NCI-H748 (cell line): ENCODE measurements around the gene DDAH1.
A peak's percentile ranks its signal among the peaks of the same experiment; 100 is the strongest.

Experiments used
- DNase-seq: peaks from one replicate; lab custom pipeline; 2025; ENCODE audit not compliant: unreplicated experiment; lab: John Stamatoyannopoulos, UW

DDAH1 gene

DNA sequence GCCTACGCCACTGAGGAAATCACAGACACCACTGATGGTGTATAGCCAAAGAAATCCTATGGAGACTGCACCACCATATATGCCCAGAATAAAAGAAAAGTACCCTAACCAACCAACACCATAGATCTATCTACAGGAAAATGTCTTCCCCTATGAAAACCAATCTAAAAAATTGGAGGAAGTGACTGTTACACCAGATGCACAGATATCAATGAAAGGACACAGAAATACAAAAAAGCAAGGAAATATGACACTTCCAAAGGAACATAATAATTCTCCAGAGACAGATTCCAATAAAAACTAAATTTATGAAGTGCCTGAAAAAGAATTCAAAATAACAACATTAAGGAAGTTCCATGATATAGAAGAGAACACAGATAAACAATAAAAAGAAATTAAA is 131.8 kb downstream of the DDAH1 start:
- DNase-seq, result no peak

DNA sequence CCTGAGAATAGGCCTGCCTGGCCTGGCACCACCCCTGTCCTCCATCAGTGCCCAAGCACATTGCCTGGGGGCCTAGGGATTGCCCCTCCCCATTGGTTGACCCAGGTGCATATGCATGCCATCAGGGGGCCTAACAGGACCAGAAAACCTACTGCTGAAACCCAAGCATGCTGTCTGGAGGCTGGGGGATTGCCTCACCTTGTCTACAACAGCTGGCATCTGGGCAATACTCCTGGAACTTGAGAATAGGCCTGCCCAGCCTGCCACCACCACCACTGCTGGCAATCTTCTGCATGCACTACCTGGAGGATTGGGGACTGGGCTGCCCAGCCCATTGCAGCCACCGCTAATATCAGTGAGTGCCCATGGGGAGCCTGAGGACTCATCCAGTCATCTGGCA is 132.4 kb downstream of the DDAH1 start:
- DNase-seq, result no peak

DNA sequence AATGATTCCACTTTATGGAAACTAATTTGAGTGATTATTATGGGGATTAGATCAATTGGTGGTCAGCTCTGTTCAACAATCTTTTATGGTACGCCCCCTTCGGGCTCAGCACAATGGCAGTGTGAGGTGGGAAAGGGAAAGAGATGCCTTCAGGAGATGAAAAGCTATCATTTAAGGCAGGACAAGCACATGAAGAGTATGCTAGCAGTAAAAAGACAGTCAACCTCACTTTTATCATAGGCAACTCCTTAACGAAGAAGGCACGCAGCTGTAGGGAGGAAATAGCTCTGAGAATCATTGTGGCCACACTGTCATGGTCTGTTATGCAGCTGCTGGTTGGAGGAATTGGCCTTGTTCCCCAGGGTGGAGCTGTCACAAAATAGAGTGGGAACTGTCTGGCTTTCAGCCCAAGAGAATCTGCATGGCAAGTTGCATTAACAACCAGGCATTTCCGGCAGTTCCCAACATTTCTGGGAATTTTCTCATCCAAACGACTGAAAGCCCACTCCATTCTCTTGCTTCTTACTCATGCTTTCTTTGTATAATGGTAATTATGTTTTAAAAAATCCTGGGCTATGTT is 134.2 kb downstream of the DDAH1 start:
- DNase-seq, result no peak

DNA sequence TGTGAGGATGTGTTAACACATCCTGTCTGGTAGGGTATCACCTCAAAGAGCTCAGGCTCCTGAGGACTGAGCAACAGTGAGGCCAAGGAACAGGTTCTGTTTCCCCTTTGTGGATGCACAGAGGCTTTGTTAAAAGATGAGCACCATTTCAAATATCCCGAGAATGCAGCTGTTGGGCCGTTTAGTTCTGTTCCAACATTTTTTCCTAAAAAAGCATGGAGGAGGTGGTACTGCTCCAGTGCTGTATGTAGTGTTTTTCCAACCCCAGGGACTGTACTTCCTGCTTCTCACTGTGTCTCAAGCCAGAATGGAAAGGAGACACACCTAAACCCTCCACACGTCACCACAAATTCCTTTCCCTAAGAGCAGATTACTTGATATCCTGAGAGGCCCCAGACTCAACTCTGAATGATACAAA is 134.7 kb downstream of the DDAH1 start:
- no peak for DNase-seq

DNA sequence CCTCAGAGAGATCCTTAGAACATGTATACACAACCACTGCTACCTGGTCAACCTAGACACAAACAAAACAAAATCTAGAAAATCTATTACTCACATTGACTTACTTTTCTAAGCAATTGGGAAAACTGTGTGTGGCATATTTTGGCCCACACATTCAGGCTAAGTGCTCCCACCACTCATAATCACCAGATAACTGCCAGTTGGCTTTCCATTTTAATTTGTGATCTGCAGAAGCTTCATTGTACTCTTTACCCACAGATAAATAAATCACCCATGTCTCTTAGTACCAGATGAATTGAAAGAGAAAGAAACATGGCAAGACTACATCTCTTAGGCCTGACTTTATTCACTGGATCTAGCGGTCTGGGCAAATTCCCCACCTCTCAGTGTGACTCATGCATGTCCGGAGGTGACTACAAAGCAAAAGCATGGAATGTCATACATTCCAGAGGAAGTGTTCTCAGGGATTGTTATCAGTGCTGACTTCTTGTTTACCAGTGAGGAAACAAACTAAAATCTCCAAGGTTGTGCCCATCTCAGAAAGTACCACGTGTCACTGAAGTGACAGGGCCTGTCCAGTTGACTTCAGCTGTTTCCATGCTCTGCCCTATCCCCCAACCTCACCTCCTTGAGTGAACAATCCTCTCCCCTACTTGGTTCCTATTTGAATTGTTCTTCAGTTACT is 136.1 kb downstream of the DDAH1 start:
- DNase-seq, result no peak

DNA sequence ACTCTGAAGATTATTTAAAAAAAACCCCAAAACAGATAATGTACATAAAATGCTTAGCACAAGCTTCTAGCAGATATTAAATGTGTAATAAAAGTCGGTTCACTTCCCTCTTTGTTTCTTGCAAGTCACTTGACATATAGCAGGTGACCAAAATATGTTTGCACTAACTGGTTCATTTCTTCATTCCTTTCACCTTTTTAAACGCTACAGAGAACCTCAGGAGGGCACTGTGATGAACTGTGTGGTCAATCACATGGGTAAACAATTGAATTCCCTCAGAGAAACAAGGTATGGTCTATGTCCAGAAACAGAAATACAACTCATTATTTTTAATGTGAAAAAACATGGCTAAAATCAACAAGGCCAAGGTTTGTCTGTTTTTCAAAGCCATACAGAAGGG is 137.2 kb downstream of the DDAH1 start:
- no peak for DNase-seq

DNA sequence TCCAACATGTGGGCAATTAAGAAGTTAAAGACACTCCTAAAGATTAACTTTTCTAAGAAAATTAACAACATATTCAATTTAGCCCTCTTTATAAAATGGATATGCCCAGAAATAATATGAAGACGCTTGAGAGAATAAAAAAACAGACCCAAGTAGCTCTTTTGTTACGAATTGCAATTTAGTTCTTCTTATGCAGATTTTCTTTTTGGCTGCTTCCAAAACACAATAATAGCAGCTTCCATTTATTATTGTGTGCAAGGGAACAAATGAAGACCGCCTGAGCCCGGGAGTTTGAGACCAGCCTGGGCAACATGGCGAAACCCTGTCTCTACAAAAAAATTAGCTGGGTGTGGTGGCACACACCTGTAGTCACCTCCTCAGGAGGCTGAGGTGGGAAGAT is 138.1 kb downstream of the DDAH1 start:
- DNase-seq, result no peak

DNA sequence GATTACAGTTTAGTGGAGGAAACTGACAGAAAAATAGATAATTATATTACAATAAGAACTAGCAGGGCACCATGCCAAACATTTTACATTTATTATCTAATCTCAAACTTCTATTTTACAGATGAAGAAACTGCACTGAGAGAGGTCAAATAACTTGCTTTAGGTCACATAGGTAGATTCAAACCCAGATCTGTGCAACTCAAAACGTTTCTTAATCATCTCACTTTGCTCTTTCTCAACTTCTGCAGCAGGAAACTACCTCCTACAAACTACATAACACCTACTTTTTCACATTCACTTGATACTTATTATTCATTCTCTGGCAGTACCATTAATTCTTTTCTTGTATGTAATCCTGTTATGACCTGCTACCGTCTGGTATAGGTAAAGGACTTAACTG is 138.6 kb downstream of the DDAH1 start:
- no peak for DNase-seq

DNA sequence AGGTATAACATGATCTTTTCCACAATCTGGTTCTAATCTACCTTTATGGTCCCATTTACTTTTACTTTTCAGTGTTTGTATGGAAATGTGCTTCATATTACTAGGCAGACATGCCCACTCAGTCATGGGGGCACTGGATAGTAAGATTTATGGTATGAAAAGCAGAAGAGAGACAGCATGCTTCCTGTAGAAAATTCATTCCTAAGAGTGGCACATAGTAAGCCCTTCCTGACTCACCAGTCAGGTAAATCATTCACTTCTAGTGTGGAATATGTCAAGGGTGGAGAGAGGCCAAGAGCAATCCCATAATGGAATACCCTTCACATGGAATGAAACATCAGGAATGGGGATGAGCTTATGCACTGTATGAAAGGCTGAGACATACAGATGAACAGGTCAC is 139.0 kb downstream of the DDAH1 start:
- no peak for DNase-seq

DNA sequence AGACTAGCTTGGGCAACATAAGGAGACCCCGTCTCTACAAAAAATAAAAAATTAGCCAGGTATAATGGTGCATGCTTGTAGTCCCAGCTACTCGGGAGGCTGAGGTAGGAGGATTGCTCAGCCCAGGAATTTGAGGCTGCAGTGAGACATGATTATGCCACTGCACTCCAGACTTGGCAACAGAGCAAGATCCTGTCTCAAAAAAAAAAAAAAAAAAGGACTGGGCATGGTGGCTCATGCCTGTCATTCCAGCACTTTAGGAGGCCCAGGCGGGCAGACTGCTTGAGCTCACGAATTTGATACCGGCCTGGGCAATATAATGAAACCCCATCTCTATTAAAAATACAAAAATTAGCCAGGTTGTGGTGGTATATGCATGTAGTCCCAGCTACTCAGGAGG is 141.2 kb downstream of the DDAH1 start:
- DNase-seq, result no peak

DNA sequence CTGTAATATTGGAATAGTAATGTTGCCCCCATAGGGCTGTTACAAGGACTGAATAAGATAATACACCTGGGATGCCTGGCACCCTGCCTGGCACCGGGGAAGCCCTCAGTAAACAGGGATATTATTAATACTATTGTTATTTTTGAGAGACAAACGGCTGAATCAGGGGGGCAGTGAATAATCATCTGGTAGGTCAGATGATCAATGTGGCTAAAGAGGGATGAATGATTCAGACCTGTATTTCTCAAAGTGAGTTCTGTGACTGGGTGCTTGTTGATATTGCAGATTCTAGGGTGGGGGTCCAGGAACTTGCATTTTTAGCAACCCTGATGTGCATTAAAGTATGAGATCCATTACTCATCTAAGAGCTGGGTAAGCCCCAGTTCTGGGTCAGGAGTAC is 142.3 kb downstream of the DDAH1 start:
- no peak for DNase-seq

DNA sequence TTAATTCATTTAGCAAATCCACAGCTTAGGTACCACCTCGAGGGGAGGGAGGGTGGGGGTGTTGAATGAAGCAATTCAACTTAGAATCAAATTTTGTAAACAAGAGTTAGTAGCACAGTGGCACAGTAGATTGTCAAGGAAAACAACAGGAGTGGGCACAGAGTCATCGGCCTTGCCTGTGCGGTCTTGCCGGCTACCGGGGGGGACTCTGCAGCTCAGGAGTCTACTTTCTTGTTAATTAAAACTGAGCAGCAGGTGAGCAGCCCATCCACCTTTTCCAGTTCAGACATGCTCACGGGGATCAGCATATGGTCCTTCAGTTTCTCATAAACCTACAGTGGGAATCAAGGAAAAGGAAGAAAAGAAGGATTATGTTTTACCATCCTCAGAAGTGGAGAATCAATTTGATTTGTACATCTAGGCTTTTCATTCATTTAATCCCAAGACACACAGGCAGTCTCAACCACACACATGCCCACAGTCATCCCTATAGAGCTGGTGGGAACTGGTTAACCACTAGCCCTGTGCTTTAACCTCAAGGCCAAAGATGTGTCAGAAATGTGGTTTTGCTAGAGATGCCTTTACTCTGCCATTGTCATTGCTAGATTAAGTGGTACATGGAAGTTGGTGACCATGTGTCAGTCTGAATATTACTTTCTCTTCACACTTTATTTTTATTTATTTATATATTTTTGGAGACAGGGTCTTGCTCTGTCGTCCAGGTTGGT is 143.6 kb downstream of the DDAH1 start:
- DNase-seq, result no peak

DNA sequence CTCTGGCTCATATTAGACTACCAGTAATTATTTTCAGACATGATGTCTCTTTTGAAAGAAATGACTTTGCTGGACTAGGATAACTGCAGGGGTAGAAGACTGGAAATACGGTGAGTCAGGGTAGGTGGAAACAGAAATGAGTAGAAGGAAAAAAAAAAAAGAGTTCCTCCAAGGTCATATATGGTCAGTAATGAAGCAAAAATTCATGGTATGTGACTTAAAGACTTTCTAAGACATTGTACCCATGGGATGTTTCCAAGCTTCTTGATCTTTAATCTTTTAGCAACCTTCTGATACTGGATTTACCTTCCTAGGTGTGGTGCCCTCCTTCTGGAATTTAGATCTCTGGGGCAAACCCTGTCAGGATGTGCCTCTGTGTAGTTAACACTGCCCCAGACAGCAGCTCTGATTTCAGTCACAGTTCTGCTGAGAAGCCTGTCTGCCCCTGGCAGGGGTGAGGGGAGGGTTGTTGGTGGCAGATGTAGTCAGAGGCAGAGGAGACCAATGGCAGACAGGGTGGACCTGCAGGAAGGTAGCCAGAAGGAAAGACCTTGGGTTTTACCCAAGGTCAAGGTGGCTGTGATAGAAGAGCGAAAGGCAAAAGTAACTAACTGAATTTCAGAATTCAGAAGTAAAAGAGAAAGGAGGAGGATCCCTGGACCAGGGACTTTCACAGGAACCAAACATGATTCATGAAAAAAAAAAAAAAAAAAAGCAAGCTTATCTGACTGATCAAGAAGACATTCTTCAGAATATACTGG is 144.4 kb downstream of the DDAH1 start:
- DNase-seq, result no peak

DNA sequence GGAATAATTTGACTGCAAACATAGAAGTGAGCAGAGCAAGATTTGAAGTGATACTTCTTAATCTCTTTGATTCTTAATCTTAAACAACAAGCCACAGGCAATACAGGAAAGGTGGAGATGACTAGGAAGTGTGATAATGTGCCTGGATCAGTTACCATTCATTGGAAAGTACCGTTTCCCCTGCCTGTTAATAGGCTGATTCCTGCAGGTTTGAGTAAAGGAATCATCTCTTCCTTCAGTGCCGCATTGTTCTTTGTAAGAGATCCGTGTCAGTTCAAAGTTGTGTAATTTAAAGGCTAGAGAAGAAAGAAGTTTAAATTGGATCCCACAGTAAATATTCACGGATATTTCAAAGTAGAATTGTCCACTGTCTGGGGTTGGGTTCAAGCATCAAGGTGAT is 145.0 kb downstream of the DDAH1 start:
- no peak for DNase-seq

DNA sequence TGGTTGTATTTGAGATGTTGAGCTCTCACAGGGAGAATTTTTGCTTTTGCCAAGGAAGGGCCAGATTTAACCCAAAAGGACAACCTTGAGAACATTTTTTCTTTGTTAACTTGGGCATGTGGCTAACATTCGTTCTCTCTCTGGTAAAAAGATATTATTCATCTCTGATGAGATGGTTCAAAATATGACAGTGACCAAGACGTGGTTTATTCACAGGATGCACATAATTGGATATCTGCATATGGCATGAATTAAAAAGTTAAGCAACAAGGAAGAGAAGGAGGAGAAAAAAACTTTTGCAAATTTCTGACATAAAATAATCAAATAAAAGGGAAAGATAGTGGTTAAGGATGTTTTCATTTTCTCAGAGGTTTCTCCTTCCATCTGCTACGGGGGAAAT is 145.5 kb downstream of the DDAH1 start:
- no peak for DNase-seq

DNA sequence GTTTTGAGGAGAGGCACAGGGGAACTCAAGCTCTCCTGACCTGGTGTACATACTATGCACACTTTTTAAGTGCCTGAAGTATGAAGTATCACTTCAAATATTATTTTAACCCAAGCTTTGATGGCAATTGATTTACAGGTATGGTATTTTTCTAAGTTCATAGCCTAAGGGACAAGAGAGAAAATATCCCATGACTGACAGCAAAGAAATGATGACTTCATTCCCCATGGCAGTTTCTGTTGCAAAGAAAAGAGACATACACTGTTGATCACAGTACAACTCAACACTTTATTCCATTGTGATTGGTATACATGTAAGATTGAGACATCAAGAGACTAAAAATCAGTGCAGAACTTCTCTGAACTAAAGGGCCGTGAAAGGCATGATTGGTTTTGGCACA is 146.7 kb downstream of the DDAH1 start:
- DNase-seq, result no peak

DNA sequence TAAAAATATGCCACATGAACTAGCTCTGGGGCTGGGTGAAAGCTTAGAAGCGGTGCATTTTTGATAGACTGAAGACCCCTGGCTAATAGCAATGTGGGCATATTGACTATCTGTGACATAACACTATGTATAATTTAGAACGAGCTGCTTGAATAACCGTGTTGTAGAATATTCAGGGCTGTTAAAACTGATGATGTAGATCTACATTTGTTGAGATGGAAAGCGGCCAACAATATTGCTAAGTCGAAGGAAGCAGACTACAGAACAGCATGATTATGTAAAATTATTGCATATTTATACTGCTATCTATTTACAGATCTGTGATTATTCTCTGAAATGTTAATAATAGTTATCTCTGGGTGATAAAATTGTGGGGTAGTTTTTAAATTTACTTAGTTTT is 147.4 kb downstream of the DDAH1 start:
- DNase-seq, result no peak

DNA sequence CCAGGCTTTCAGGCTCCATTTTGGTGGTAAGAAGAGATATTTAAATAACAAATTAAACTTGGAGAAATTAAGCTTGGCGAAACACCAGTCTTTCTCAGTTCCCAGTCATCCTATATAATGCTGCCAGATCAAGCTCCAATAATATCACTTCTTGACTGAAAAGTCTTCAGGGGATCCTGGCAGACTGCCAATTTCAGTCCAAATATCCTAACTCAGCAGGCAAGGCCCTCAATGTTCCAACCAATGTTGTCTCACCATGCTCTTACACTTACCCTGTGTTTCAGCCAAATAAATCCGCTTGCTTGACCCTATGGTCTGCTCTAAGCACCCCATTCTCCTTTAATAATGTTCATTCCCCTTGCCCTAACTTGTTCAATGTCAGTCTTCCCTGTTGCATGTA is 148.6 kb downstream of the DDAH1 start:
- DNase-seq, result peak; percentile 95

DNA sequence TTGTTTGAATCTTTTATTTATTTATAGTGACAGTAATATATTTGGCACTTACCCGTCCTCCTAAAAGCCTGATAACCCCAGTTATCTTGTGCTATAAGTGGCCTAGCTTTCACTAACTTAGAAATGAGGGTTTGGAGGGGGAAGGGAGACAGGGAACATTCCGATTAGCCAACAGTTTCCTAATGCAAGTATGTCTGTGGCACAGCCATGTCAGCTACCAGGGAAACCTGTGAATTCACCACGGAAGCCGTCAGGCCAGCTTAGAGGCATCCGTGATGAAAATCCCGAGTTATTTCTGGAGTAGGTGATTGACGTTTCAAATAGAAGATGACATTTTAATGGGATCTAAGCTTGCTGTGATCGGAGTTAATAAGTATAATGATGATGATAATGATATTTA is 149.2 kb downstream of the DDAH1 start:
- DNase-seq, result peak; percentile 96

DNA sequence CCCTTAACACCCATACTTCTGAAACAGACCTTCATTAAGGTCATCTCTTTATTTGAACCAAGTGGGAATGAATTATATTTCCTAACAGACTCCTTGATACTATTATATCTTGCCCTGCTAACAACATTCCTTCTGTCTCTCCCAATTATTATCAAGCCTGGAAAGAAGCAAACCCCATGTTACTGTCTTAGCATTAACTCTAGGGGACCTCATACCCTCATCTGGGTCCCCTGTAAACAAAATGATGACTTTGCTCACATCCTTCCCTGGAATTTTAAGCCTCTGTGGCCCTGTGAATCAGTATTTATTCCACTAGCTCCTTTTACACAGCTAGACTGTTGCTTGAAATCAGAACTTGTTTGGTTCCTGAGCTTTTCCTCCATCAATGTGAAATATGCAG is 150.2 kb downstream of the DDAH1 start:
- no peak for DNase-seq

DNA sequence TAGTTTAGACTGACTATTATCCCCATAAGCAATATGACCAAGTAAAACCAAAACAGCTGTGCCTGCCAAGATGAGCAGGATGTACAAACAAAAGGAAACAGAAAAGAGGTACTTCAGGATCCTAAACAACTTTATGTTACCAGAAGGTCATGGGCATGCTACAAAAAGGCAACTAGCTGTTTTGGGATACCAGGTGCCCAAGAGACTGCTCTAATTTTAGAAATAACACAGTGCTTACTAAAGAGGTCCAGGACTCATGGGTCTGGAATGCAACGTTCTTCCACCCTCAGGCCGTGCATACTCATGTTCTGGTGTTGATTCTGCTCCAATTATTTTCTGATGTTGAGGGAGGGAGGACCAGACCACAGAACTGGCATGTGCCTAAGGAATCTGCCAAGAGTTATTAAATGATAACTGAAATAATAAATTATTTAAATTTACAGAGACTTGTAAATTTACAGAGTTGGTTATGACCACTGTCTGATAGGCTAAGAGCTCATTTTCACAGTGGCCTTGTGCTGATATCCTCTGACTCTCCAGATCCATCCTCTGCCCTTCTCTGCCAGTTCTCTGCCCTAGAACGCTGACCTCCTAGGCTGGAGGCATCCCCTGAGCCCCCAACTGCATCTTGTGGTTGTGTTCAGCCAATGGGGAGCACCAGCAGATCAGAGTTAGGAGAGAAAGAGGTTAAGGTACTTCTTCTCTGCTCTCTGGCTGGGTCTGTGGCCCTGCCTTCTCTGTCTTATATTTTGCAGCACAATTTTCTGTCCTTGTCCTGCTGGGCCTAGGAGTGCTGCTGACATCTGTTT is 150.9 kb downstream of the DDAH1 start:
- DNase-seq, result no peak
